GM18951 (cell line): ENCODE results near the gene LOXHD1.

Experiments used
- POLR2A ChIP-seq: IDR thresholded peaks from 4 replicates; pipeline ENCODE4 v1.6.1; 2011; ENCODE audit warnings: mild to moderate bottlenecking; ENCODE audit not compliant: insufficient read length, insufficient read depth; ENCODE audit errors: extremely low read depth
- in situ Hi-C: fragments of 300-500 bp; cut with MboI; formaldehyde crosslinking; loops from one replicate; pipeline ENCODE4 v1.12.0; 2022; ENCODE audit warnings: low sequenced_read_pairs, mixed read lengths, inconsistent platforms; ENCODE audit not compliant: unreplicated experiment

Gene LOXHD1

DNA sequence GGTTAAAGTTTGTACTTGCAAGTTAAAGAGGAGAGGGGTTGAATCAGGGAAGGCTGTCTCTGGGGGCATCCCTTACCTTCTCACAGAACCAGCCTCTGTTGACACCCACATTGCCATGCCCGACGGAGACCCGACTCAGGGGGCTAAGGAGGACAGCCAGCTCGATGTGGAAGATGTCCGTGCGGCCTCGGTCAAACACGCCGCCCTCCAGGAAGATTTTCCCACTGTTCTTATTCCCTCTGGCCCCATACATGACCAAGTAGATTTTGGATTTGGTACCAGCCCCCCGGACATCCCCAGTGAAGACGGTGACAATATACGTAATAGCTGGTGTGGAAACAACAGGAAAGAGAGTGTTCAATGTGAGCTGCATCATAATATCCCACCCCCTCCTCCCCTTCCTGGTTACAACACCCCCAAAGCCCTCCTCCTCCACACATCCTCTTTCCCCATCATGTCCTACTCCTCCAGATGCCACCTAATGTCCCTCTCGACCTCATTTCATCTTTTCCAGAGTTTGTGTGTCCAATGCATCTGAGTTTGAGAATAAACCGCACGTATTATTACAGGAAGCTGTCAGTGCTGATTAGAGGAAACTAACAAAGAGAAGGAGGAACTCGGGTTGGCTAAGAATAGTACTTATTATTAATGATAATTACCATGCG lies 55.7 kb downstream of the LOXHD1 start:
- in situ Hi-C loops: no loop called here
- TF ChIP-seq POLR2A: no peak

DNA sequence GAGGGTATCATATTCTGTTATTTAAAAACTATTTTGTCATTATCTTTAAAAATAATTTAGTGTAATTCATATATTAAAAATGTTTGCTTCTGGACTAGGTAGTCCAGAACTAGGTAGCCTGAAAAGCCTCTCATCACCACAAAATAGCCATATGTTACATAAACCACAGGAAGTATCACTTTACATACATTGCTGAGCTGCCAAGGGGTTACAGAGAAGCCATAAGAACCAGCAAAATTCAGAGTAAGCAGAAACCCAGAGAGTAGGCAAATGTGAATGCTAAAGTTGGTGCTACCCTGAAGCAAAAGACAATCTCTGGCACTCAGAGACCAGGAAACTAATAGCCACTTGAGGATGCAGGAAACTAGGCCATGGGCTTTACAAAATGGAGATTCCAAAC lies 60.9 kb downstream of the LOXHD1 start:
- no peak for TF ChIP-seq POLR2A

DNA sequence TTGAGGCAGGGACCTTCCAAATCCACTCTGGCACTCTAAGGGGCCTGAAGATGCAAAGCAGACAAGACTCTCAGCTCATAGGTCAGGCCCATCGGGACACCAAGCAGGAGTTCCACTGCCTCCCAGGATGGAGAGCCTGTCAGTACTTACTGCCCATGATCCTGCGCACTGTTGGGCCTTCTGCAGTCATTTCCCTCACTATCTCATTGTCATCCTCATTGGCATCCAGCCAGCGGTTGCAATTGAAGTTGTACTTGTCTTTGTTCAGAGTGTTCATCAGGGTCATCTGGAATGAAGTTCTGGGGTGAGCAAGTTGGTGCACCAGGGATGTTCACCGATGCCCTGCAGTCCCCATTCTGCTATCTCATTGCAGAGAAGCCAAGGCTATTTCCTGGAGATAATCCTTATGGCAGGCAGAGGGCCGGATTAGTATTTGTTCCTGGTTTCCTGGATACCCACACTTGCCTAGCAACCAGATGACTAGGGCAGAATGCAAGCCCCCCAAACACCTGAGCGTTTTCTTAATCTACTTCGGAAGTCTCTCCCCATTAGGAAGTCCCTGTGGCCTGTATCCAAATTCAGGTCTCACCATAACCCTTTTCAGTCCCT lies 65.1 kb downstream of the LOXHD1 start:
- no peak for TF ChIP-seq POLR2A
- in situ Hi-C loops: no loop called here

More for the DNA sequence above, 60.9 kb downstream of the LOXHD1 start:
- in situ Hi-C loops: no loop called here

DNA sequence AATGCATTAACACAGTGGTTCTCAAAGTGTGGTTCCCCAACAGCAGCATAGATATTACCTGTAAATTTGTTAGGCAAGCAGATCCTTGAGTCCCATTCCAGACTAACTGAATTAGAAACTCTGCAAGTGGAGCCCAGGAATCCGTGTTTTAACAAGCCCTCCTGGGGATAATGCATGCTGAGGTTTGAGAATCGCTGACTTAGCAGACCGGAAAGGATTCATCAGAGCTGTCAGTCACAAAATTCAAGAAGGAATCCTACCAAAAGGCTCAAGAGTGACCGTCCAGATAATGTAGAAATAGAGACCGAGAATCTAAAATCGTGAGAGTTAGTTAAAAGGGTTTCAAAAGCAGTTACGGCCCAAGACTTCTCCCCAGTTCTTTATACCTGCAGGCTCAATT lies 66.9 kb downstream of the LOXHD1 start:
- TF ChIP-seq POLR2A: no peak
- in situ Hi-C loops: no loop called here

DNA sequence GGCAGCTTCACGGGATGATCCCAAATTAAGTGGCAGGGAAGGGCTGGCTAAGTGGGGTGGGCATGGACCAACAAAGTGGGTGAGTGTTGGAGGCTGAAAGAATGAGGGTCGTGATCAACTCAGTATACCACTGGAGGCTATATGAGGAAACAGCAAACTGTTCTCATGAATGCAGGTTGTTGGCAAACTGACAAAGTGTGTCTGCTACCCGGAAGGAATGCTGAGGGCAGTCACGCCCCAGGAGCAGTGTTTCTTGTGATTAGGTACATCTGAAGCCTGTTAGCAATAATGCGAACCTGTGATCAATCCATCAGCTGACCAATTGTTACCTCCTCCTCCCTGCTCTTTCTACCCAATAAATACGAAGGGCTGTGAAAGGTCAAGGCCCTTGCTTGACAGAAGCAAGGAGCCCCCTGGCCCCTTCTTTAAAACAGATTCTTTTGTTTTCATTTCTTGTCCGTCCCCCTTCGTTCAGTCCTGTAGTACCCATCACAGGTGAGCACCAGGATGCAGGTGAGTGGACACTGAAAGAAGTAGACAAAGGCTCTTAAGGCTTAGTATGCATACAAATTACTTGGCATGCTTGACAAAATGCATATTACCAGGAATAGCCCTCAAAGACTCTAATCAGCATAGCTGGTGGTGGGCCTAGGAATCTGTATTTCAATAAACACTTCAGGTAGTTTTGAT lies 67.9 kb downstream of the LOXHD1 start:
- no peak for TF ChIP-seq POLR2A
- in situ Hi-C loops: no loop called here

DNA sequence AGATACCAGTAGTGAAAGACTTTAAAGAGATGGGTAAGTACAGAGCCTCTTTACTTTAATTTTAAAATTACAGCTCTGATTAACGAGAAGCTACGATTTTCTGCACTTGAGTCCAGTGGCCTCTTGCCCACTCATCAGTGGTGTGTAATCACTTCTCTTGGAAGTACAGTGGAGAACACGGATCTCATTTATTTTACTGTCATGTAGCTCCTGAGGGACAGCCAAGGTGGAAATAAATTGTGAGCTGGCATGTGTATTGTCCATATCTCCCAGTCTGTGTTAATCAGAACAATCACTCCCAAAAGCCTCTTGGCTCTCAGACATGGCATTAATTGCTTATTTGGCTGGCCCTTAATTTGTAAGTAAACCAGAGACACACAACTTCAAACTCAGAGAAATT lies 69.4 kb downstream of the LOXHD1 start:
- in situ Hi-C loops: no loop called here
- TF ChIP-seq POLR2A: no peak

DNA sequence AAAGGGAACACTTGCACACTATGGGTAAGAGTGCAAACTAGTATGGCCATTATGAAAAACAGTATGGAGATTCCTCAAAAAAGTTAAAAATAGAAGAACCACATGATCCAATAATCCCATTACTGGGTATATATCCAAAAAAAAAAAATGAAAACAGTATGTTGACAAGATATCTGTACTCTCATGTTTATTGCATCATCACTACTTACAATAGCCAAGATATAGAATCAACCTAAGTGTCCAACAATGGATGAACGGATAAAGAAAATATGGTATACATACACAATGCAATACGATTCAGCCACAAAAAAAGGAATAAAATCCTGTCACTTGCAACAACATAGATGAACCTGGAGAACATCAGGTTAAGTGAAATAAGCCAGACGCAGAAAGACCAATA lies 73.3 kb downstream of the LOXHD1 start:
- in situ Hi-C loops: no loop called here
- TF ChIP-seq POLR2A: no peak

DNA sequence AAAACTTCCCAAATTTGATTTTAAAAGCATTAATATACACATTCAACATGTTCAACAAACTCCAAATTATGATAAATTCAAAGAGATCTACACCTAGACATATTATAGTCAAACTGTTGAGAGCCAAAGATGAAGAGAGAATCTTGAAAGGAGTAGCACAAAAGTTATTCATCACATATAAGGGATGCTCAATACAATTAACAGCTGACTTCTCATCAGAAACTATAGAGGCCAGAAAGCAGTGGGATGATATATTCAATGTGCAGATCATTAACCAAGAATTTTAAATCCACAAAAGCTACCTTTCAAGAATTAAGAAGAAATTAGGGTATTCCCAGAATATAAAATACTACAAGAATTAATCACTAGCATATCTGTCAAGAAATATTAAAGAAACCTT lies 75.4 kb downstream of the LOXHD1 start:
- in situ Hi-C loops: no loop called here
- no peak for TF ChIP-seq POLR2A

DNA sequence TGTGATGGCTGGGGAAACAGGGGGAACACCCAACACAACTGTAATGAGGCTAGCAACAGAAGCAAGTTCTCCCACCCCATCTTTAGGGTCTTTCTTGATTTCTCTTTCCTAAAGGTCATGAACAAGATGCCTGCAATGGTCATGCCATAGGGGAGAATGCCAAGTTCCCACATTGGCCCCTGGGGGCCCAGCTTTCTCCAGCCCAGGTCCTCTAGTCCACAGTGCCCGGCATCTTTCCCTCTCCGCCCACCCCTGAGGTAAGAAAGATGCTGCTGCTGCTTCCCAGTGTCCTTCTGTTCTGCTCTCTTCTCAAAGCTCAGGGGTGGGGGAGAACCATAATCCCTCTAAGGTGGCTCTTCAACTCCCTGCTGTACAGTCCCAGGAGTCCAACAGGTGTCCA lies 78.0 kb downstream of the LOXHD1 start:
- no peak for TF ChIP-seq POLR2A
- in situ Hi-C loops: no loop called here

DNA sequence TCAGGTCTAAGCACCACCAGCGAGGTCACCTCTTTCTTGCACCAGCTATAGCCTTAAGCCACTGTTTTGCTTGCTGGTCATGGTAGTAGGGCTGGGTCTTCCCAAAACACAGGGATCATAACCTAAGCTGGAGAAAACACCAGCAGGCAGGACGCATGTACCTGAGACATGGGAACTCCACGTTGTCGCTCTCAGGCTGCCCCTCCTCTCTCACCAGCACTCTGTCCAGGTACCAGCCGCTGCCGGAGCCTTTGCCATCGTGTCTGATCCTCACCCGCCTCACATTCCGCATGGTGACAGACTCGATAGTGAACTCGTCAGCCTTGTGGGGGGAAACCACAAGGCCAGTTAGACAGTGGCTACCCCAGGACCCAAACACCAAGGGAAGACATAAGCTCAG lies 79.5 kb downstream of the LOXHD1 start:
- TF ChIP-seq POLR2A: no peak
- in situ Hi-C loops: no loop called here

DNA sequence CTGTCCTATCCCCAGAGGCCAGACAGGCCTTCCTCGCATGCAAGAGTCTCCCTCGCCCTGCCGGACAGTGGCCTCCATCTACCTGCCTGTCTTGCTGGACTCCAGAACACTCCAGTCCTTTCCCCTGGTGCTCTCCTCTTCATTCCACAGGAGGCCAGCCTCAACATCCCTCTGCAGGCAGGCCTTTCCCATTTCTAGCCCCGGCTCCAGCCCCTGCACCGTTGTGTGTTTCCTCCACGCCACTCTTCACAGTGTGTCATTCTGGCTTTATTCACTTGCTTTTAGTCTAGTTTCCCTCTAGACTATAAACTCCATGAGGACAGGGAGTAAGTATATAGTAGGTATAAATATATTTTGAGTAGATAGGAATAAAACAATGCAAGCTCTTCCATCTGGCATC lies 81.2 kb downstream of the LOXHD1 start:
- no peak for TF ChIP-seq POLR2A
- in situ Hi-C loops: no loop called here

DNA sequence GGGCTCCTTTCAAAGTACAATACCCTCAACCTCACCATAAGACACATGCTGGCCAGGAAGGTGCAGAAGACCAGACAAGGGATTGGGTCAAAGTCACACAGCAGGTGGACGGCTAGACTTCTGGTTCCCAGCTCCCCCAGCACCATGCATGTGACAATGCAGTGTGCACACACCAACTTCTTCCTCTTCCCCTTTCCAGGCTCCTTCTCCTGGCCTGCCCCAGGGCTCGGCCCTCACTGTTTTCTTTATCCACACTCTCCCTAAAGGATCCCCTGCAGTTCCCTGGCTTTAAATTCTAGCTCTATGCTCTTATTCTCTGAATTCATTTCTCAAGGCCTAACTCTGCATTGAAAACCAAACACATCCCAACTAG lies 82.3 kb downstream of the LOXHD1 start:
- no peak for TF ChIP-seq POLR2A
- in situ Hi-C loops: no loop called here

DNA sequence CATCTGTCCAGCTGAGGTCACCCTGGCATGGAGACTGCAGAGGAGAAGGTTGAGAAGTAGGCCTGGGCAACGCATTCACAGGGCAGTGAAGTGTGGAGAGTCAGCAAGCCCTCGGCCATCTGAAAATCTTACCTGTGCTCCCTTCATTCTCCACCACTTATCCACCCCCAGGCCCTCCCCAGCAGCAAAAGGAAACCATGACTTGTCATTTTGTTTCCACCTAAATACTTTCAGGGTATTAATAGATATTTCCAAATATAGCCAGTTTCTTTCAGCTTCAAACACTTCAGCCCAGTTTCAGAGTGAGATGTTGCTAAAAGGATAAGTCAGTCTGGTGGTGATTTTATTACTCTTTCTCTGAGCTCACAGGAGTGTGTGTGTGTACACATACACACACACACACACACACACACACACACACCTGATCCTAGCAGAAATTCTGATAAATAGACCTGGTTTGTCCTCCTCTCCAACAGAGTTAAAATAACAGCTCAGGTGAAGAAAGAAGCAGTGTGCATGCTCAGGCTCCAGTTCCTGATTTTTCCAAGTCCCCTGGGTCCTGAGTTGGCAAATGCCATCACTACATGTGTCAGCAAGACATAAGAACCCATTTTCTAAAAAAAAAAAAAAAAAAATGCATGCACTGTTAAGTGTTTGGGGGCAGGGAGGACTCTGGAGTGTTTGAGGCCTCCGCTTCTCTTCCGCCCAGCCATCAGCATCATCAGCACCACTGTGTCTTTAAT lies 82.8 kb downstream of the LOXHD1 start:
- TF ChIP-seq POLR2A: no peak
- in situ Hi-C loops: no loop called here

DNA sequence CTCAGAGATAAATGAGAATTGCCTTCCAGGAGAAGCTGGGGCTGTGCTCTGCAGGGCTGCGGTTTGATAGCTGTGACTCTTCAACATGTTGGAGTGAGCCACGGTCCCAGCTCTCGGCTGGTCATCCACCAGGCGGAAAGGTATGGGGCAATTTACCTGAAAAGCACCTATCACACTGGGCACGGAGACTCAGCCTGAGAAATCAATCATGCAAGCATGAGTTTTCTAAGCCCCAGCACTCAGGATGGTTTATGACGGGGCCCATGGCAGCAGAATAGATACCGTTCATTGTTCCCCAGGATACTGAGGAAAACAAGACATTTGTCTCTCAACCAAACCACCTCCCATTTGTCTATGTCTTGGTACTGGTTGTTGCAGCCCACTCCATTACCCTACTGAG lies 83.9 kb downstream of the LOXHD1 start:
- no peak for TF ChIP-seq POLR2A
- in situ Hi-C loops: no loop called here

DNA sequence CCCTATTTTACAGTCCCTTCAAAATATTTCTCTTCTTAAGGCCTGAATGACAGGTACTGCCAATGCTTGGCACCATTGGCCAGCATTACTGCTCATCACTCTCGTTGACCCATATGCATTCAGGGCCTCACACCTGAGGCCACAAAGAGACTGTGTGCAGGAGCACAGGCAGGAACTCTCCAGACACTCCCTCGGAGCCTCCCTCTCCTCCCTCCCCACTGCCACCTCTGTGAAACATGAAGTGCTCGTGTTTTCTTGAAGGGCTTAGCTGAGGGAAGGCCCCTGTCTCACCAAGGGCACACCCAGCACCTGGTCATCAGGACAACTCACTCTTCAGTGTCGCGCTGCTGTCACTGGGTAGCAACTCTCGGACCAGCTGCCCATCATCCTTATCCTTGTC lies 85.3 kb downstream of the LOXHD1 start:
- no peak for TF ChIP-seq POLR2A
- in situ Hi-C loops: no loop called here
